K562 (cell line): ENCODE results near the gene TMEM53. TPM values are rescaled to one million over a fixed set of nuclear protein-coding genes. Genes with fewer than 3 reads are reported as not detected.

ENCODE experiments used
- ARHGAP35 ChIP-seq: fragments of 450-650 bp; IDR thresholded peaks from 2 replicates; pipeline ENCODE4 v1.6.1; 2018; ENCODE audit not compliant: partially characterized antibody
- ATF2 ChIP-seq: sonication (generic); formaldehyde crosslinking; IDR thresholded peaks from 2 replicates; pipeline ENCODE4 v1.8.1; 2022; ENCODE audit warnings: missing genetic modification reagents
- COPS2 ChIP-seq: fragments of 450-650 bp; conservative IDR thresholded peaks from 2 replicates; pipeline ENCODE4 v1.6.1; 2016; ENCODE audit warnings: mild to moderate bottlenecking, moderate library complexity
- CREB3L1 ChIP-seq: fragments of 450-650 bp; IDR thresholded peaks from 2 replicates; pipeline ENCODE4 v1.6.1; 2014; ENCODE audit warnings: low read depth, mild to moderate bottlenecking, moderate library complexity, borderline replicate concordance
- CREB5 ChIP-seq: fragments of 250-450 bp; sonication (Bioruptor Pico); IDR thresholded peaks from 2 replicates; pipeline ENCODE4 v1.5.0; 2020; ENCODE audit warnings: mild to moderate bottlenecking
- FOXA1 ChIP-seq: fragments of 450-650 bp; IDR thresholded peaks from 2 replicates; pipeline ENCODE4 v1.6.1; 2016; ENCODE audit warnings: mild to moderate bottlenecking, borderline replicate concordance
- NCOA4 ChIP-seq: fragments of 450-650 bp; IDR thresholded peaks from 2 replicates; pipeline ENCODE4 v1.6.1; 2018; ENCODE audit warnings: mild to moderate bottlenecking; ENCODE audit not compliant: partially characterized antibody
- NFXL1 ChIP-seq: fragments of 450-650 bp; formaldehyde crosslinking; IDR thresholded peaks from 2 replicates; pipeline ENCODE4 v1.4.0; 2021; ENCODE audit warnings: mild to moderate bottlenecking
- SMAD2 ChIP-seq: fragments of 150-350 bp; IDR thresholded peaks from 2 replicates; pipeline ENCODE4 v1.6.1; 2014; ENCODE audit warnings: low read depth, mild to moderate bottlenecking, low read length
- SMARCC2 ChIP-seq: fragments of 450-650 bp; IDR thresholded peaks from 2 replicates; pipeline ENCODE4 v1.6.1; 2017; ENCODE audit warnings: antibody characterized with exemption, moderate library complexity, mild to moderate bottlenecking, low read depth
- TARDBP ChIP-seq: fragments of 450-650 bp; IDR thresholded peaks from 2 replicates; pipeline ENCODE4 v1.6.1; 2016
- TFAP4 ChIP-seq: sonication (generic); formaldehyde crosslinking; IDR thresholded peaks from 2 replicates; pipeline ENCODE4 v1.8.0; 2022; ENCODE audit warnings: missing genetic modification reagents, mild to moderate bottlenecking, moderate library complexity, borderline replicate concordance
- YY1 ChIP-seq, 3 experiments: IDR thresholded peaks; 2 replicates each; pipeline ENCODE4 v1.6.1; 2011; ENCODE audit warnings: low read length in 2 of 3, mild to moderate bottlenecking in 2 of 3, moderate library complexity in 2 of 3, borderline replicate concordance in 1 of 3, control low read depth in 1 of 3, low read depth in 1 of 3; ENCODE audit not compliant: insufficient read depth in 3 of 3, insufficient replicate concordance in 2 of 3, control insufficient read depth in 1 of 3, insufficient read length in 1 of 3; ENCODE audit errors: extremely low read depth in 1 of 3
- ZBTB9 ChIP-seq: fragments of 450-650 bp; formaldehyde crosslinking; IDR thresholded peaks from 2 replicates; pipeline ENCODE4 v1.4.0; 2020; ENCODE audit warnings: mild to moderate bottlenecking, moderate library complexity
- ZNF324 ChIP-seq: fragments of 250-450 bp; sonication (Bioruptor Pico); IDR thresholded peaks from 2 replicates; pipeline ENCODE4 v1.4.0; 2020; ENCODE audit warnings: mild to moderate bottlenecking
- ZNF347 ChIP-seq: fragments of 450-650 bp; formaldehyde crosslinking; IDR thresholded peaks from 2 replicates; pipeline ENCODE4 v1.4.0; 2020; ENCODE audit warnings: low read depth, mild to moderate bottlenecking, moderate library complexity
- ZNF384 ChIP-seq: IDR thresholded peaks from 2 replicates; pipeline ENCODE4 v1.6.1; 2012; ENCODE audit warnings: low read depth, low read length, improper control_type of control experiment
- ZNF449 ChIP-seq: fragments of 250-450 bp; sonication (Bioruptor Pico); IDR thresholded peaks from 2 replicates; pipeline ENCODE4 v1.8.0; 2022; ENCODE audit warnings: moderate library complexity, mild to moderate bottlenecking, inconsistent platforms
- polyA plus RNA-seq, 8 experiments: library from polyadenylated mRNA; depleted of rRNA in 4 of 8; stranded (reverse) in 5 of 8; unstranded in 3 of 8; fragments of >200 nt; fragmentation: Nextera tagmentation in 2 of 8; fragmentation: Illumina TruSeq in 1 of 8; extraction: Ambion mirVana in 2 of 8; extraction: Trizol in 1 of 8; gene quantifications; 2 replicates each; pipeline versions ENCODE4 v1.2.1 to v1.2.3, GENCODE V29; 2011 to 2014; ENCODE audit warnings: inconsistent platforms in 1 of 8, missing spikeins in 1 of 8
- total RNA-seq, 7 experiments: library from RNA; depleted of rRNA in 6 of 7; stranded (reverse); fragments of >200 nt in 6 of 7; fragmentation: Illumina TruSeq in 2 of 7; extraction: Trizol in 2 of 7; gene quantifications; 2 replicates each; pipeline versions ENCODE4 v1.2.1 to v1.2.3, GENCODE V29; 2011 to 2021; ENCODE audit warnings: low replicate concordance in 1 of 7

TMEM53 gene
- total and polyA plus RNA-seq, 9 of the 15 experiments (the other 6 are each of a cell fraction or from before 2014, with no cell fraction given): 0.23 to 3.7 (median 2.0) TPM

- TF ChIP-seq COPS2 (no peak), ZNF449 (CRISPR knock-in tag) (no peak), ZBTB9 (CRISPR knock-in tag) (peak; percentile 86), SMARCC2 (0 out of 2 replicates have a peak, but pooled peaks have one; percentile 21), ATF2 (CRISPR knock-in tag) (no peak), SMAD2 (no peak), NCOA4 (no peak), ZNF324 (CRISPR knock-in tag) (no peak), CREB3L1 (peak; percentile 74), ARHGAP35 (no peak), YY1 (IDR thresholded peaks at IDR 0.05; ENCODE audit: borderline replicate concordance in 1 of 3, control insufficient read depth in 1 of 3, extremely low read depth in 1 of 3, insufficient read depth in 3 of 3, insufficient read length in 1 of 3, insufficient replicate concordance in 2 of 3, low read depth in 1 of 3, low read length in 2 of 3) (peak; percentile 94 to 99 (median 97)), ZNF384 (no peak), CREB5 (CRISPR knock-in tag) (no peak), FOXA1 (no peak), TARDBP (peak; percentile 47; the same call in 1 of the 2 replicates), TFAP4 (peak; percentile 82), NFXL1 (no peak; the same call in 1 of the 2 replicates), ZNF347 (CRISPR knock-in tag) (no peak)
These were observed 42.4 kb downstream of the TMEM53 start (continued) for GRCh38 chr1:44631647-44632539.
